Endometrium (tissue), 2 donors: ENCODE data around the gene TMEM234.

Experiments used
- FAIRE-seq: peaks from 2 replicates; lab custom pipeline; 2012; peaks lifted over from hg19 to GRCh38; lab: Jason Lieb, UNC
- donor health status: control.
- donor health status: control.

The TMEM234 gene

GRCh38 chr1:32172621-32173245, 49.4 kb downstream of the TMEM234 start:
- FAIRE-seq = no peak

GRCh38 chr1:32170991-32171390, 51.2 kb downstream of the TMEM234 start:
- no peak for FAIRE-seq
